ENCODE measurements around the gene GLYR1.

Gene GLYR1

GRCh38 chr16:4811773-4812172 lies 35.3 kb downstream of the GLYR1 start (continued):
- no peak for TF ChIP-seq ZNF239 (tag by site-specific recombination; IDR thresholded peaks at IDR 0.05)
- no peak for TF ChIP-seq ZBTB6 (tag by site-specific recombination; IDR thresholded peaks at IDR 0.05)
- TF ChIP-seq ZNF560 (tag by site-specific recombination; IDR thresholded peaks at IDR 0.05; ENCODE audit: borderline replicate concordance): no peak

GRCh38 chr16:4811242-4811641 lies 35.8 kb downstream of the GLYR1 start:
- Histone ChIP-seq H3K9me3 (ENCODE audit: control insufficient read depth, insufficient read depth, low read depth, low read length) (no peaks in the 10 kb centered on the region), H3K27ac (ENCODE audit: extremely low read depth, low read depth, low read length) (no peak overlapping the region), H3K4me1 (ENCODE audit: control insufficient read depth, insufficient read depth, low read length) (no peaks in the 10 kb centered on the region), H3K36me3 (ENCODE audit: control insufficient read depth in 2 of 2, insufficient read depth in 1 of 2, low read length in 2 of 2) (peaks cover 47 to 73% of the 10 kb centered on the region in 2 experiments), H3K4me3 (ENCODE audit: low read depth, low read length) (no peak overlapping the region)
- ChIA-PET POLR2A (interaction anchor here (1.0 kb wide), 1 partner anchor 9 kb away, joined by 3 read pairs; the partner anchor contains the start of gene ROGDI), CTCF (no interaction called here)
- TF ChIP-seq KLF9 (tag by site-specific recombination; IDR thresholded peaks at IDR 0.05; ENCODE audit: low read depth) (no peak), REST (tag by site-specific recombination; IDR thresholded peaks at IDR 0.05) (no peak), ZNF426 (tag by site-specific recombination; IDR thresholded peaks at IDR 0.05) (no peak), YY2 (tag by site-specific recombination; IDR thresholded peaks at IDR 0.05) (no peak)
- TF ChIP-seq, protein P1, sequence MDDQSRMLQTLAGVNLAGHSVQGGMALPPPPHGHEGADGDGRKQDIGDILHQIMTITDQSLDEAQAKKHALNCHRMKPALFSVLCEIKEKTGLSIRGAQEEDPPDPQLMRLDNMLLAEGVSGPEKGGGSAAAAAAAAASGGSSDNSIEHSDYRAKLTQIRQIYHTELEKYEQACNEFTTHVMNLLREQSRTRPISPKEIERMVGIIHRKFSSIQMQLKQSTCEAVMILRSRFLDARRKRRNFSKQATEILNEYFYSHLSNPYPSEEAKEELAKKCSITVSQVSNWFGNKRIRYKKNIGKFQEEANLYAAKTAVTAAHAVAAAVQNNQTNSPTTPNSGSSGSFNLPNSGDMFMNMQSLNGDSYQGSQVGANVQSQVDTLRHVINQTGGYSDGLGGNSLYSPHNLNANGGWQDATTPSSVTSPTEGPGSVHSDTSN (CRISPR knock-in tag; IDR thresholded peaks at IDR 0.05): no peak

GRCh38 chr16:4806280-4806679 lies 40.8 kb downstream of the GLYR1 start:
- peaks cover 36 to 53% of the 10 kb centered on the region in 2 experiments for H3K36me3 ChIP-seq (ENCODE audit: control insufficient read depth in 2 of 2, insufficient read depth in 1 of 2, low read length in 2 of 2)
- no peak for TF ChIP-seq ZNF274 (IDR thresholded peaks at IDR 0.05; ENCODE audit: low read length)
- no peak for TF ChIP-seq ZNF274 (tag by site-specific recombination; IDR thresholded peaks at IDR 0.05; ENCODE audit: borderline replicate concordance)
- TF ChIP-seq ZNF121 (tag by site-specific recombination; IDR thresholded peaks at IDR 0.05): peak; percentile 99

DNA sequence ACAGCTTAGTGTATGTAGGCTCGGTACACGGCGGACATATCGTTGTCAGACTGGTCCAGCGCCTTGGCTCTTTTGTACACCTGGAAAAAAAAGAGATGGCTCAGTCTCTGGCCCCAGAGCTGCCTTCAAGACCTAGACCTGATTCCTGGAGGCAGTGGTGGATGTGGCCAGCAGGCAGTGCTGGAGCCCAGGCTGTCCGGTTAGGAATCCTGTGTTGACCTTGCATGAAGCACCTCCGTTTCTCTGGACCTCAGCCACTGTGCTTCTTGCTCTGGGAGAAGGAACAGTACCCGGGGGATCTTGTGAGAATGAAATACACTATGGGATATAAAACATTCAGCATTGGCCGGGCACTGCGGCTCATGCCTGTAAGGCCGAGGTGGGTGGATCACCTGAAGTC lies 41.9 kb downstream of the GLYR1 start:
- no peaks in the 10 kb centered on the region for H3K9me3 ChIP-seq (ENCODE audit: control insufficient read depth, insufficient read depth, low read depth, low read length)
- H3K4me3 ChIP-seq (ENCODE audit: low read depth, low read length): no peak overlapping the region
- peaks cover 34 to 49% of the 10 kb centered on the region in 2 experiments for H3K36me3 ChIP-seq (ENCODE audit: control insufficient read depth in 2 of 2, insufficient read depth in 1 of 2, low read length in 2 of 2)
- H3K27ac ChIP-seq (ENCODE audit: extremely low read depth, low read depth, low read length): no peak overlapping the region
- H3K4me1 ChIP-seq (ENCODE audit: control insufficient read depth, insufficient read depth, low read length): peaks cover 3% of the 10 kb centered on the region; the same call in 1 of the 2 replicates
- POLR2A ChIA-PET: interaction anchor here (1.2 kb wide), 1 partner anchor 36 kb away, joined by 3 read pairs; no protein-coding TSS in a partner anchor
- CTCF ChIA-PET: no interaction called here
- TF ChIP-seq SP3 (tag by site-specific recombination; IDR thresholded peaks at IDR 0.05) (no peak), ZNF248 (tag by site-specific recombination; IDR thresholded peaks at IDR 0.05) (no peak), ZSCAN23 (tag by site-specific recombination; IDR thresholded peaks at IDR 0.05) (no peak), ZNF362 (tag by site-specific recombination; IDR thresholded peaks at IDR 0.05) (no peak), ZNF654 (tag by site-specific recombination; IDR thresholded peaks at IDR 0.05; ENCODE audit: low read depth) (no peak), ZNF239 (tag by site-specific recombination; IDR thresholded peaks at IDR 0.05) (no peak), ZNF214 (tag by site-specific recombination; IDR thresholded peaks at IDR 0.05; ENCODE audit: borderline replicate concordance) (no peak)
- TF ChIP-seq, protein P2, sequence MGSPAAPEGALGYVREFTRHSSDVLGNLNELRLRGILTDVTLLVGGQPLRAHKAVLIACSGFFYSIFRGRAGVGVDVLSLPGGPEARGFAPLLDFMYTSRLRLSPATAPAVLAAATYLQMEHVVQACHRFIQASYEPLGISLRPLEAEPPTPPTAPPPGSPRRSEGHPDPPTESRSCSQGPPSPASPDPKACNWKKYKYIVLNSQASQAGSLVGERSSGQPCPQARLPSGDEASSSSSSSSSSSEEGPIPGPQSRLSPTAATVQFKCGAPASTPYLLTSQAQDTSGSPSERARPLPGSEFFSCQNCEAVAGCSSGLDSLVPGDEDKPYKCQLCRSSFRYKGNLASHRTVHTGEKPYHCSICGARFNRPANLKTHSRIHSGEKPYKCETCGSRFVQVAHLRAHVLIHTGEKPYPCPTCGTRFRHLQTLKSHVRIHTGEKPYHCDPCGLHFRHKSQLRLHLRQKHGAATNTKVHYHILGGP (tag by site-specific recombination; IDR thresholded peaks at IDR 0.05): no peak
- TF ChIP-seq, protein P3, sequence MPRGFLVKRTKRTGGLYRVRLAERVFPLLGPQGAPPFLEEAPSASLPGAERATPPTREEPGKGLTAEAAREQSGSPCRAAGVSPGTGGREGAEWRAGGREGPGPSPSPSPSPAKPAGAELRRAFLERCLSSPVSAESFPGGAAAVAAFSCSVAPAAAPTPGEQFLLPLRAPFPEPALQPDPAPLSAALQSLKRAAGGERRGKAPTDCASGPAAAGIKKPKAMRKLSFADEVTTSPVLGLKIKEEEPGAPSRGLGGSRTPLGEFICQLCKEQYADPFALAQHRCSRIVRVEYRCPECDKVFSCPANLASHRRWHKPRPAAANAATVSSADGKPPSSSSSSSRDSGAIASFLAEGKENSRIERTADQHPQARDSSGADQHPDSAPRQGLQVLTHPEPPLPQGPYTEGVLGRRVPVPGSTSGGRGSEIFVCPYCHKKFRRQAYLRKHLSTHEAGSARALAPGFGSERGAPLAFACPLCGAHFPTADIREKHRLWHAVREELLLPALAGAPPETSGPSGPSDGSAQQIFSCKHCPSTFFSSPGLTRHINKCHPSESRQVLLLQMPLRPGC (tag by site-specific recombination; IDR thresholded peaks at IDR 0.05): no peak

More at GRCh38 chr16:4806280-4806679, 40.8 kb downstream of the GLYR1 start:
- ChIA-PET POLR2A (interaction anchor here (1.3 kb wide), 1 partner anchor 72 kb away, joined by 3 read pairs; the partner anchor contains the start of genes ANKS3 and DNAAF8), CTCF (interaction anchor here (0.6 to 0.7 kb wide), 2 partner anchors 56 to 98 kb away, joined by 3 read pairs; no protein-coding TSS in a partner anchor)
- Histone ChIP-seq H3K9me3 (ENCODE audit: control insufficient read depth, insufficient read depth, low read depth, low read length) (no peaks in the 10 kb centered on the region), H3K4me1 (ENCODE audit: control insufficient read depth, insufficient read depth, low read length) (peaks cover 3% of the 10 kb centered on the region; the same call in 1 of the 2 replicates), H3K27ac (ENCODE audit: extremely low read depth, low read depth, low read length) (no peak overlapping the region), H3K4me3 (ENCODE audit: low read depth, low read length) (no peak overlapping the region)
